Astrocyte of the spinal cord (primary cell): ENCODE results near the gene ATP8B4.

Source experiments
- DNase-seq: peaks from one replicate; pipeline ENCODE4 v3.0.0; 2011; ENCODE audit warnings: low read depth, low spot score
- H3K4me3 ChIP-seq: 2 replicates; pipeline ENCODE4 v1.5.1; 2011; ENCODE audit warnings: low read depth, mild to moderate bottlenecking, low read length, moderate library complexity
- in situ Hi-C: cut with HindIII; loops from 2 replicates; pipeline ENCODE4 v1.10.0; 2017; ENCODE audit warnings: low sequenced_read_pairs
- TF ChIP-seq, protein P1 (sequence below): IDR thresholded peaks from 2 replicates; pipeline ENCODE4 v1.5.1; 2012; ENCODE audit warnings: low read depth, mild to moderate bottlenecking, low read length, inconsistent platforms

Gene ATP8B4

DNA sequence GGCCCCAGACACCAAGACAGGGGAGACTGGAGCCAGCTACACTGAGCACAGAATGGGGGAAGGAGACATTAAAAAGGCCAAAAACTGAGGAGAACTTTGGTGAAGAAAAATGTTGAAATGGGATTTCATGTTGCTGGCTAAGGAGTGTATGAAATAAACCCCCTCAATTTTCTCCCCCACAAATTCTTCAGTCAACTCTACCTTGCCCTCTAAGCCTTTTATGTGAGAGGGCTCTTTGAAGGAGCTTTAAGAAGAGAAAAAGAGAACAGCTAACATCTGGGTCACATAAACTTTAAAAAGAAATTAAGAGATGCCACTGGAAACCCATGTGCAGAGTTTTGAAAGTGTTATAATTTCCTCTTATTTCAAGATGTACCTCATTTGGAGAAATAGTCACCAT, 88.6 kb downstream of the ATP8B4 start:
- TF ChIP-seq, protein P1, sequence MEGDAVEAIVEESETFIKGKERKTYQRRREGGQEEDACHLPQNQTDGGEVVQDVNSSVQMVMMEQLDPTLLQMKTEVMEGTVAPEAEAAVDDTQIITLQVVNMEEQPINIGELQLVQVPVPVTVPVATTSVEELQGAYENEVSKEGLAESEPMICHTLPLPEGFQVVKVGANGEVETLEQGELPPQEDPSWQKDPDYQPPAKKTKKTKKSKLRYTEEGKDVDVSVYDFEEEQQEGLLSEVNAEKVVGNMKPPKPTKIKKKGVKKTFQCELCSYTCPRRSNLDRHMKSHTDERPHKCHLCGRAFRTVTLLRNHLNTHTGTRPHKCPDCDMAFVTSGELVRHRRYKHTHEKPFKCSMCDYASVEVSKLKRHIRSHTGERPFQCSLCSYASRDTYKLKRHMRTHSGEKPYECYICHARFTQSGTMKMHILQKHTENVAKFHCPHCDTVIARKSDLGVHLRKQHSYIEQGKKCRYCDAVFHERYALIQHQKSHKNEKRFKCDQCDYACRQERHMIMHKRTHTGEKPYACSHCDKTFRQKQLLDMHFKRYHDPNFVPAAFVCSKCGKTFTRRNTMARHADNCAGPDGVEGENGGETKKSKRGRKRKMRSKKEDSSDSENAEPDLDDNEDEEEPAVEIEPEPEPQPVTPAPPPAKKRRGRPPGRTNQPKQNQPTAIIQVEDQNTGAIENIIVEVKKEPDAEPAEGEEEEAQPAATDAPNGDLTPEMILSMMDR, result no peak
- in situ Hi-C loops, result no loop called here
- no peak for DNase-seq
- H3K4me3 ChIP-seq, result no peak overlapping the region

DNA sequence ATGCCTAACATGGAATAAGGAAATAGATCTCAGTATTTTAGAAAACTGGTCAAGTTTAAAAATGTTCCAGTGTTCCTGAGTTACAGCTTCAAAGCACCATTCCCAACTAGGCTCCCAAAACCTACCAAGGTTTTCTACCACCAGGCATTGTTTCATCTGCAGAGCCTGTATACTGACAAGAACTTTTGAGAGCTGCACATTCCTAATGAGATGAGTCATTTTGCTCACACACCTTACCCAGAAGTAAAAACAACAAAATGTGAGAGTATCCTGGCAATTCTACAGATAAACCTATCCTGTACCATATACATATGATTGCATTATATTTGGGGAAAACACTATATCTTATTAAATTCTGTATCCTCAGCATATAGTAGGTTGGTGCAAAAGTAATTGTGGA, 90.7 kb downstream of the ATP8B4 start:
- DNase-seq, result no peak
- TF ChIP-seq, protein P1, result no peak
- in situ Hi-C loops, result no loop called here
- H3K4me3 ChIP-seq, result no peak overlapping the region

DNA sequence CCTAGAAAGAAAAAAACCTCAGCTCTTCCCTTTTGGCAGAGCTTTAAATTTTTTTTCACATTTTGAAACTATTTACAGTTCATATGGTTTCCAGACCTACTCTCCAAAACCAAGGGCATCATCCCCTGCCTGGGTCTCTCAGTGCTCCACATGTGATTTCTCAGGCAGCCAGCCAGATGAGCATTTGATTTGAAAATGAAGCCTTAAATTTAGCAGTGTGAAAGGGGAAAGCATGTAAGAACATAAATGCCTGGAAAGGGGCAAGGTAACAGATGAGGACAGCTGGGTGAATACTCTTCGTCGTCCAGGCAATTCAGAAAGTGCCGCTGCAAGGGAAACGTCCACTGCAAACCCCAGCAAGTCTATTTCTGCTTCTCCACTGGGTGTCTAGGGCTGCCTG, 94.8 kb downstream of the ATP8B4 start:
- TF ChIP-seq, protein P1, result no peak
- no peak for DNase-seq
- in situ Hi-C loops, result no loop called here
- H3K4me3 ChIP-seq, result no peak overlapping the region

DNA sequence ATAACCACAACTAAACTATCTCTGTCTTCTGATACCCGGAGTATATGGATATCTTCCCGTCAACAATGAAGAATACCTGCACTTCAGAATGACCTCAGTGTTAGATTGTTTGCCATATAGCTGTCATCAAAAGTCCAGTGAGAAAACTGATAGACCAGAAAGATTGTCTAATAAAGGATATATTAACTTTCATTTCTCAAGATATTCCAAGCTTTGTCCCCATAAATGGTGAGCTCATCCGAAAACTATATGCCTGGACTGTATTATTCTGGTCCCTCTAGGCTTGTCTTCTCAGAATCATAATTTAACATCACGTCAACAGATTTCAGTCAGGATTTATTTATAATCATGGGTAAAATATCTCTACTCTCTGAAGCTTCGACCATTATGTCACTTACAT, 100.5 kb downstream of the ATP8B4 start:
- in situ Hi-C loops, result no loop called here
- H3K4me3 ChIP-seq, result no peak overlapping the region
- DNase-seq, result no peak
- TF ChIP-seq, protein P1, result no peak

DNA sequence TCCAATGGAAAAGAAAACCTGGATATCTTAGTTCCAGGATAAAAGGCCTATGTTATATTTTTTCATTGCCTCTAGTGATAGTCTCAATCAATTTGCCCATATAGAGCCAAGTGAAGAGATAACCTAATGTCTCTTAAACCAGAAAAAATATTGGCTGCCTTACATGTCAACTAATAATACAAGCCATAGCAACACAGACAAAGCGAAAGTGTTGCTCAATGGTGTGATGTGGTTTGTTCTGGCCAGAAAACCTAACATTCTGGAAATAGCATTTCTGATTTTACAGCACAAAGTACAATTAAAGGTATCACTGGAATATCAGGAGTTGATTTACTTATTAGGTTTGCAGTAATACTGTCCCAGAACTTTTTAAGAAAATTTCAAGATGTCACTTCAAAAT, 101.5 kb downstream of the ATP8B4 start:
- DNase-seq, result no peak
- H3K4me3 ChIP-seq, result no peak overlapping the region
- in situ Hi-C loops, result no loop called here
- TF ChIP-seq, protein P1, result no peak

DNA sequence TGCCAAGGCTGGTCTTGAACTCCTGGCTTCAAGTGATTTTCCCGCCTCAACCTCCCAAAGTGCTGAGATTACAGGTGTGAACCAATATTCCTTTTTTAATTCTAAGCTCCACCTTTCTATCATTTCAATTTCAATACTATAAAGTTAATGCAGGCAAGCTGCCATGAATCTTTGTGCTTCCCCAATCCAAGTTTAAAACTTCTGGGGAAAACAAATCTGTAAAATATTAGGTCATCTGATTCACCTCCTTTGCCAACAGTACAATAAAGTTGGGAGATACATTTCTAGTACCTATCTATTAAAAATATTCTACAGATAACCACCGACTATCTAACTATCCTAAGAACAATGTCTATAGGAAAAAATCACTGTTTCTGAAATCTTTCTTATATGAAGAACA, 102.1 kb downstream of the ATP8B4 start:
- TF ChIP-seq, protein P1, result no peak
- in situ Hi-C loops, result no loop called here
- no peak for DNase-seq
- H3K4me3 ChIP-seq, result no peak overlapping the region

DNA sequence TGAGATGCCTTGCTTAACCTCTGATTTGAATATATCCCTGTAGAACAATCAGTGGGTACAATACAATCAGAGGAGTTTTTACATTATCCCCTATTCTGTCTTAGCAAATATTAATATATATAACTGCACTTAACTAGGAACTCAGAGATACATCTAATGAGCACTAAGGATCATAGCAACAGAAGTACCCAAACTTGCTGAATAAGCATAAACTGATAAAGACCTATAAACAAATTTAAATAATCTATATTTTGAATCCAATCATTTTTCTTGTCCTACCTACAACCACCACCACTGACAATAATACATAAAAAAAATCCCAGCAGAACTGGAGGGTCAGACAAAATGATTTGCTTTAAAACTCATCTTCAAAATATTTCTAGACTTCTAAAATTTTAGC, 106.2 kb downstream of the ATP8B4 start:
- H3K4me3 ChIP-seq, result no peak overlapping the region
- in situ Hi-C loops, result no loop called here
- TF ChIP-seq, protein P1, result no peak
- no peak for DNase-seq
